Common myeloid progenitor, CD34-positive (primary cell): ENCODE measurements around the gene CHSY1.

ENCODE experiments used
- CTCF ChIA-PET: fragments of 350-600 bp; sonication (Branson Sonifier 250); formaldehyde crosslinking; loops from one replicate; lab custom pipeline; 2021; ENCODE audit warnings: antibody characterized with exemption; lab: Charles Lee
- POLR2A ChIA-PET: fragments of 350-600 bp; sonication (Branson Sonifier 250); formaldehyde crosslinking; loops from one replicate; lab custom pipeline; 2021; ENCODE audit warnings: antibody characterized with exemption; lab: Charles Lee
- DNase-seq, 3 donors: peaks; one replicate each; pipeline versions ENCODE4 v3.0.0 to v3.0.0-alpha.2; 2013
- H3K27ac ChIP-seq, 2 experiments: 1 replicate in 1 of 2; 2 replicates in 1 of 2; pipeline ENCODE4 v1.7.0; 2013; ENCODE audit warnings: inconsistent platforms in 2 of 2, low read length in 2 of 2, mild to moderate bottlenecking in 2 of 2, low read depth in 1 of 2, moderate library complexity in 1 of 2; ENCODE audit not compliant: severe bottlenecking in 2 of 2, insufficient read depth in 1 of 2, poor library complexity in 1 of 2
- H3K27me3 ChIP-seq, 5 experiments: replicated peaks in 2 of 5; 1 replicate in 3 of 5; 2 replicates in 2 of 5; pipeline versions ENCODE4 v1.6.1 to v1.7.0; 2013; ENCODE audit warnings: low read length in 4 of 5, mild to moderate bottlenecking in 2 of 5, moderate library complexity in 2 of 5, inconsistent platforms in 1 of 5; ENCODE audit not compliant: insufficient read depth in 5 of 5, control insufficient read depth in 4 of 5
- H3K36me3 ChIP-seq, 4 experiments: 1 replicate in 2 of 4; 2 replicates in 2 of 4; pipeline versions ENCODE4 v1.6.1 to v1.7.0; 2013; ENCODE audit warnings: low read length in 3 of 4, control low read depth in 1 of 4, mild to moderate bottlenecking in 1 of 4; ENCODE audit not compliant: control insufficient read depth in 4 of 4, insufficient read depth in 4 of 4
- H3K4me1 ChIP-seq, 4 experiments: 1 replicate in 3 of 4; 2 replicates in 1 of 4; pipeline versions ENCODE4 v1.6.1 to v1.7.1; 2013; ENCODE audit warnings: low read length in 3 of 4, mild to moderate bottlenecking in 3 of 4, control low read depth in 1 of 4, inconsistent platforms in 1 of 4, moderate library complexity in 1 of 4; ENCODE audit not compliant: control insufficient read depth in 4 of 4, insufficient read depth in 4 of 4; ENCODE audit errors: control extremely low read depth in 1 of 4
- H3K4me3 ChIP-seq, 7 experiments: 1 replicate in 4 of 7; 2 replicates in 3 of 7; pipeline versions ENCODE4 v1.5.1 to v1.7.0; 2013; ENCODE audit warnings: mild to moderate bottlenecking in 7 of 7, low read length in 6 of 7, moderate library complexity in 6 of 7, inconsistent platforms in 2 of 7, low read depth in 2 of 7, control low read depth in 1 of 7; ENCODE audit not compliant: insufficient read depth in 4 of 7, control insufficient read depth in 1 of 7; ENCODE audit errors: extremely low read depth in 1 of 7
- H3K9me3 ChIP-seq, 5 experiments: 1 replicate in 4 of 5; 2 replicates in 1 of 5; pipeline versions ENCODE4 v1.6.1 to v1.7.1; 2013; ENCODE audit warnings: low read length in 4 of 5, mild to moderate bottlenecking in 2 of 5, inconsistent platforms in 1 of 5, low read depth in 1 of 5, moderate library complexity in 1 of 5; ENCODE audit not compliant: control insufficient read depth in 4 of 5, insufficient read depth in 2 of 5; ENCODE audit errors: control extremely low read depth in 1 of 5
- WGBS: methylation state at CpG from one replicate; pipeline ENCODE4 v1.1.5; 2013; ENCODE audit not compliant: insufficient coverage; 5-methylcytosine and 5-hydroxymethylcytosine counted together

CHSY1 gene

DNA sequence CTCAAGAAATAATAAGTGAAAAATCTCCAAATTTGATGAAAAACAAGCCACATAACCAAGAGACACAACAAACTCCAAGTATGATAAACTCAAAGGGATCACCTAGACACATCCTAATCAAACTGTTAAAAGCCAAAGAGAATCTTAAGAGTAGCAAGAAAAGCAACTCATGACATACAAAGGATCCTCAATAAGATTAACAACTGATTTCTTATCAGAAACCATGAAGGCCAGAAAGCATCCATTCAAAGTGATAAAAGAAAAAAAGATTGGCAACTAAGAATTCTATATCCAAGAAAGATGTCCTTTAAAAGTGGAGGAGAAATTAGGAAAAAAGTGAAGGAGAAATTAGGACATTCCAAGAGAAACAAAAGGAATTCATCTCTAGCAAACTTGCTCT, 23.5 kb downstream of the CHSY1 start:
- ChIA-PET POLR2A (no interaction called here), CTCF (no interaction called here)
- Histone ChIP-seq H3K4me1 (peaks cover 0 to 21% (median 13%) of the 10 kb centered on the region in 4 experiments), H3K9me3 (peaks cover 0 to 14% (median 2%) of the 10 kb centered on the region in 5 experiments), H3K27me3 (no peaks in the 10 kb centered on the region), H3K4me3 (no peak overlapping the region), H3K27ac (no peak overlapping the region), H3K36me3 (peaks cover 10 to 61% (median 41%) of the 10 kb centered on the region in 4 experiments)
- no peak for DNase-seq

DNA sequence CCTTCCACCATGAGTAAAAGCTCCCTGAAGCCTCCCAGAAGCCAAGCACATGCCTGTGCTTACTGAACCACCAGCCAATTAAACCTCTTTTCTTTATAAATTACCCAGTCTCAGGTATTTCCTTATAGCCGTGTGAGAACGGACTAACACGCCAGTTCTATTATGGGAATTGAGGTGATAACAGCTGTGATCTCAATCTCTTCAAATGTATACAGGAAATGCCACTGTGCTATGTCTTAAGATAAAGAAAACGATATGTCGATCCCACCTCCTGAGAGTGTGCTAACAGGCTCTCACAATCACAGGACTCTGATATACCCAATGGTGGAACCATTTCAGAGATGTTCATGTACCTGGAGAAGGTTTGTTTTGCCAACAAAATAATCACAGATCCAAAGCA, 26.2 kb downstream of the CHSY1 start:
- no CpG with 5 or more reads among the region's 5 CpGs for WGBS
- Histone ChIP-seq H3K27ac (no peak overlapping the region), H3K36me3 (peaks cover 4 to 47% (median 33%) of the 10 kb centered on the region in 4 experiments), H3K4me1 (peaks cover 0 to 9% (median 5%) of the 10 kb centered on the region in 4 experiments), H3K9me3 (peaks cover 0 to 14% (median 2%) of the 10 kb centered on the region in 5 experiments), H3K27me3 (no peaks in the 10 kb centered on the region), H3K4me3 (no peak overlapping the region)
- no peak for DNase-seq
- ChIA-PET POLR2A (no interaction called here), CTCF (no interaction called here)

DNA sequence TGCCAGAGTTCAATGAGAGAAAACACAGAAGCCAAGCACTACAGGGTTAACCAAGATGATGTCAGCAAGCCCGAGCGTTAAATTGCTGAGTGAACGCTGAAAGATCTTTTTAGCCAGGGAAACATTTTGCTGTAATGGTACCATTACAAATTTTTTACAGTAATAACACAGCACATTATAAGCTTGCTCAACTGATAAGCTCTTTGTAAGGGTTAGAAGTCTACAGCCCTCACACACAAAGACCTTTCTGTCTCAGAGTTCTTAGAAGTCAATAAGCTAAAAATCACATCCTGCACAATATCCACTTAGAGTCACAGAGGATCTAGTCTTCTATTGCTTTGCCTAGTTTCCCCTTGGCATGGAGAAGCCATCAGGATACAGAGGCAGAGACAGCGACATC, 29.9 kb downstream of the CHSY1 start:
- WGBS: 100% methylated on average over 1 of the region's 4 CpGs
- CTCF ChIA-PET: interaction anchor here (1.0 to 2.3 kb wide), 6 partner anchors 10 to 93 kb away, joined by 3 to 10 read pairs (median 4); no protein-coding TSS in a partner anchor

DNA sequence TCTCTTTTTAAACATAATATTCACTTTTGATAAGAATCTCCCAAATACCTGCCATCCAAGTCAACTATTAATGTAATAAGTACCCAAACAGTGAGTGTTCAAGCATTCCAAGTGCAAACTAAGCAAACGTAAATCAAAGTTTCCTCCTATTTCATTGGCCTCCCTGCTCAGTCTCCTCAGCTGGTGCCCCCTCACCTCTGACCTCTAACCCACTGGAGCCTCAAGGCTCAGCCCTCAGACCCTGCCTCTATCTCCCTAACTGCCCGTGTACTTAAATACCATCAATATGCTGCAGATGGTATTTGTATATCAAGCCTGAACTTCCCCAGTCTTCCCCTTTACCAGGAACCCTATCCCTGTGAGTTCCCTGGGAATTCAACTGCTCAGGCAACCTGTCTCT, 31.8 kb downstream of the CHSY1 start:
- H3K4me1 ChIP-seq: no peaks in the 10 kb centered on the region
- H3K36me3 ChIP-seq: peaks cover 16 to 44% (median 29%) of the 10 kb centered on the region in 4 experiments
- POLR2A ChIA-PET: no interaction called here
- no peaks in the 10 kb centered on the region for H3K27me3 ChIP-seq
- H3K4me3 ChIP-seq: no peak overlapping the region
- peaks cover 0 to 3% (median 1%) of the 10 kb centered on the region in 5 experiments for H3K9me3 ChIP-seq
- no peak overlapping the region for H3K27ac ChIP-seq
- CTCF ChIA-PET: interaction anchor here (1.8 kb wide), 1 partner anchor 23 kb away, joined by 6 read pairs; no protein-coding TSS in a partner anchor
- WGBS: 100% methylated on average over 2 of the region's 2 CpGs
- DNase-seq: no peak

More for the DNA sequence above, 29.9 kb downstream of the CHSY1 start:
- no peak overlapping the region for H3K27ac ChIP-seq
- H3K4me3 ChIP-seq: no peak overlapping the region
- peaks cover 0 to 3% (median 0%) of the 10 kb centered on the region in 5 experiments for H3K9me3 ChIP-seq
- POLR2A ChIA-PET: interaction anchor here (0.5 kb wide), 1 partner anchor 13 kb away, joined by 3 read pairs; no protein-coding TSS in a partner anchor
- DNase-seq: no peak
- H3K4me1 ChIP-seq: no peaks in the 10 kb centered on the region
- peaks cover 16 to 48% (median 29%) of the 10 kb centered on the region in 4 experiments for H3K36me3 ChIP-seq
- H3K27me3 ChIP-seq: no peaks in the 10 kb centered on the region

DNA sequence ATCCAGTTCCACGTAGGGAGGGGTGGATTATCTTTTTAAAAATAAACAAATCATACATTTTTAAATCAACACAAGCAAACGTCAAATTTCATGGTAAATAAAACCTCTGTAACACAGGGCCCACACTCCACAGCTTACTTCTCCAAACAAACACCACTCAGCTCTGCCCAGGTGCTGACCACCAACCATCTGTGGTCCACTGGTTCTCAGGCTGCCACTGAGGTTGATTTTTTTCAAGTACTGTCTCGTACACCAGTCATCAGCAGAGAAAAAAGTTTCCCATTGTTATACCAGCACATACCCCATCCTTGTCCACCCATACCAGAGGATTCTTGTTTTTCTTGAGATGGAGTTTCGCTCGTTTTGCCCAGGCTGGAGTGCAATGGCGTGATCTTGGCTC, 32.4 kb downstream of the CHSY1 start:
- Histone ChIP-seq H3K9me3 (peaks cover 0 to 3% (median 1%) of the 10 kb centered on the region in 5 experiments), H3K27me3 (no peaks in the 10 kb centered on the region), H3K4me3 (no peak overlapping the region), H3K27ac (no peak overlapping the region), H3K4me1 (no peaks in the 10 kb centered on the region), H3K36me3 (peaks cover 12 to 44% (median 29%) of the 10 kb centered on the region in 4 experiments)
- 89% methylated on average over 5 of the region's 6 CpGs for WGBS
- DNase-seq: no peak
- ChIA-PET POLR2A (interaction anchor here (0.7 kb wide), 1 partner anchor 32 kb away, joined by 3 read pairs; no protein-coding TSS in a partner anchor), CTCF (interaction anchor here (1.8 kb wide), 1 partner anchor 24 kb away, joined by 6 read pairs; no protein-coding TSS in a partner anchor)

DNA sequence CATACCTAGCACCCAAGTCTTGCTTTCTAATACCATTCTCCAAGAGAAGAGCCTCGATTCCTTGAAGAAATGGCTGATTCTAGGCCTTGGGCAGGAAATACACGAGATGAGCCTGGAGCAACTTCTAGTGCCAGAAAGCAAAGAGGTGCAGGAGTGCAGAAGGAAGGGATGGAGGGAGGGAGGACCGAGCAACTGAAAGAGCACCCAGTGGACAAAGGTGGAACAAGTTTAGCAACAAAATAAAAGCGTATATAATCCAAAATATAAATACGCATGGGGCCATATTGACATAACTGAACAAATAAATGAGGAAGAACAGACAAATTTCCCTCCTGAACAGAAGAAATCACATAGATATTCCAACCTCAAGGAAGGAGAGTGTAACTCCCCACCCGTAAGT, 34.4 kb downstream of the CHSY1 start:
- H3K4me1 ChIP-seq: peaks cover 0 to 3% (median 1%) of the 10 kb centered on the region in 4 experiments
- DNase-seq: no peak
- CTCF ChIA-PET: interaction anchor here (0.7 to 1.1 kb wide), 2 partner anchors 9 to 11 kb away, joined by 3 read pairs; no protein-coding TSS in a partner anchor
- H3K4me3 ChIP-seq: no peak overlapping the region
- 93% methylated on average over 3 of the region's 6 CpGs for WGBS
- H3K27me3 ChIP-seq: no peaks in the 10 kb centered on the region
- POLR2A ChIA-PET: no interaction called here
- no peak overlapping the region for H3K27ac ChIP-seq
- H3K36me3 ChIP-seq: peaks cover 9 to 50% (median 29%) of the 10 kb centered on the region in 4 experiments
- peaks cover 0 to 3% (median 1%) of the 10 kb centered on the region in 5 experiments for H3K9me3 ChIP-seq

DNA sequence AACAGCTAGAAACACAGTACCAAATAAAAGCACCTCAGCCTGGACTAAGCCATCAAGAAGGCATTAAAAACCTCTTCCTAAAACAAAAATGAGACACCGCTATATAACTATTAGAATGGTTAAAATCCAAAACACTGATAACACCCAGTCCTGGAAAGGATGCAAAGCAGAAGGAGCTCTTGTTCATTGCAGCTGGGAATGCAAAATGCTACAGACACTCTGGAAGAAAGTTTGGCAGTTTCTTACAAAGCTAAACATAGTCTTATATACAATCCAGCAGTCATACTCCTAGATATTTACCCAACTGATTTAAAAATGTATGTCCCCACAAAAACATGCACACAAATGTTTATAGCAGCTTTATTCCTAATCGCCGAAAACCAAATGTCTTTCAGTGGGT, 35.7 kb downstream of the CHSY1 start:
- Histone ChIP-seq H3K4me1 (peaks cover 0 to 7% (median 2%) of the 10 kb centered on the region in 4 experiments), H3K27me3 (no peaks in the 10 kb centered on the region), H3K9me3 (peaks cover 0 to 3% (median 1%) of the 10 kb centered on the region in 5 experiments), H3K4me3 (no peak overlapping the region), H3K27ac (no peak overlapping the region), H3K36me3 (peaks cover 9 to 48% (median 29%) of the 10 kb centered on the region in 4 experiments)
- WGBS: 100% methylated on average over 2 of the region's 3 CpGs
- POLR2A ChIA-PET: no interaction called here
- CTCF ChIA-PET: interaction anchor here (0.7 to 1.6 kb wide), 4 partner anchors 11 to 208 kb away, joined by 3 to 5 read pairs (median 3); no protein-coding TSS in a partner anchor
- no peak for DNase-seq
